ENCODE results near the gene HMGCS2. TPM values are rescaled to one million over a fixed set of nuclear protein-coding genes. Genes with fewer than 3 reads are reported as not detected.

The HMGCS2 gene
- polyA plus RNA-seq (2013, experiment 1 of 2; ENCODE audit: insufficient read length) = not detected
- not detected for polyA plus RNA-seq (2013, experiment 2 of 2; ENCODE audit: insufficient read length)

DNA sequence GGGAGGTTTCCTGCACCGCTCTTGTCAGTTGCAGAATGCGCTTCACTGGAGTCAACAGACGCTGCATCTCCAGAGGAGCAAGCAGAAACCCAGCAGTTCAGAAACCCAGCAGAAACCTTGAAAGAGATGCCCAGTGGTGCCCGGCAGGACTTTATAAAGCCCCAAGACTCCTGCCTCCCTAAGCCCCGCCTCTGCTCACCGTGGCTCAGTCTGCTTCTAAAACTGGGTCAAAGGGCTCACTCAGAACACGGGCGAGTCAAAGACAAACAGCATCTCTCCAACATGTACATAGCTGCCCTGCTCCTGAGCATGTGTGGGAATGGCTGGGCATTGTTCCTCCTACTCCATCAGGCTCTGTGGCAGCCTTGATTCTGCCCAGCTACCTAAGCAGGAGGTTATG lies at the start of gene HMGCS2:
HMGCS2 (minus strand) TSS at position 128 of the 400 bp plus-strand sequence; CDS start at position 67, 61 bp downstream.
- no peak for DNase-seq

DNA sequence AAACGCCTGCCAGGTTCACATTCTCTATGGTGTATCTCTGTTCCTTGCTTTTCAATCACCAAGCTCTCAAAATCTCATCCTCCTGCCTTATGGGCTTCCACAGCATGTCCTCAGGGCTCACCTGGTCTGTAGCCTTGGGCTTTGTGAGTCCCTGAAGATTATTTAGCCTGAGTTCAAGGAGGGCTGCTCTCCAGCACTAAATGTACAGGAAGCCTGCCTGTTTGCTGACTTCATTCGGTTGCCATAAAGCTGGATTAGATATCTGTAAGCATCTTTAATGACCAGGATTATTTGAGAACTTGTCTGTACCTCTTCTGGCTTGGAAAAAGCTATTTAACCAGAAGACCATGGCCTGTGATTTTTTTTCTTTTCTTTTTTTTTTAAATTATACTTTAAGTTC lies 49.5 kb upstream of the HMGCS2 start:
- no peak for DNase-seq

DNA sequence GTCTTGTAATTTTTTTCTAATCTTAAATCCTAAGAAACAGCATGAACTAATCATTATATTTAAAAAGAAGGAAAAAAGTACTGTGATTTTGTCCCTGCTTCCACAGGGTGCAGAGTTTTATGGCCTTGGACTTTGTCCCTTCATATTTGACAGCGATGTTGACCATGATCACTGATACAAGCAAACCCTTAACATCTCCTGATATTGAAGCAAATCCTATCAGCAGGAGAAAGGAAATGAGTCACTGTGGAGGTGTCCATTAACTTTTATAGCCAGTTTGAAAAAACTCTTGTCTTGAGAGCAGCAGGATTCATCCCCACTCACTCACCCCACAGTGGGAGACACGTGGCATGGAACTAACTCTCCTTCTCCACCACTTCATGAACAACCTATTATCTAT lies 47.7 kb upstream of the HMGCS2 start:
- no peak for DNase-seq

DNA sequence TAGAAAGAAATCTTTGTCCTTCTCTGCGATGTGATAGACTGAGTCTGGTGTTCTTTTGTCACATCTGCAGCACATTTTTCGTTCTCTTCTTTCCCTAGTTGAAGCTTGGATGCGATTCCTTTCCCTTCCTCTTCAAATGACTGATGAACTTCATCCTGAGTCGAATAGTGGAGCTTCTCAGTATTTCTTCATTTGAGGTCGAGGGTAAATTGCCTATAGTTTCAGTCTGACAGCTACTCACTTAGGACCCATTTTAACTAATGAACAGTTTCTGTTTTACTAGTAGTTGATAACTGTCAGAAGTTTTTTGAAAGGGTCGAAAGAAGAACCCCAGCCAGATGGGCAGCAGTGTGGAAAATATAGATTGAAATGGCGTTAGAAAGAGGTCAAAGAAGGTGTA lies 47.2 kb upstream of the HMGCS2 start:
- no peak for DNase-seq

DNA sequence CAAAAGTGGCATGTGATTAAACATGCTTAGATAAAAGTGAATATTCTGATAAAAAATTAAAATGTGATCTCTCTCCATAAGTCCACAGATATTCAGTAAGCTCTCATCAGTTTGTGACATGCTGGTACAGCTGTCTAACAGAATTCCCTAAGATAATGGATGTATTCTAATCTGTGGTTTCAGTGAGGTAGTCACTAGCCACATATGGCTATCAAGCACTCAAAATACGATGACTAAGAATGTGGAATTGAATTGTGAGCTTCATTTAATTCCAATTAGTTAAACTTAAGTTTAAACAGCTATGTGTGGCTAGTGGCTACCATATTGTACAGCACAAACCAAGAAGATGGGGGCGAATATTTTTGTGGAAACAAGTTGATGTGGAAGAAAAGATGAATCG lies 46.7 kb upstream of the HMGCS2 start:
- DNase-seq = peak; percentile 74

DNA sequence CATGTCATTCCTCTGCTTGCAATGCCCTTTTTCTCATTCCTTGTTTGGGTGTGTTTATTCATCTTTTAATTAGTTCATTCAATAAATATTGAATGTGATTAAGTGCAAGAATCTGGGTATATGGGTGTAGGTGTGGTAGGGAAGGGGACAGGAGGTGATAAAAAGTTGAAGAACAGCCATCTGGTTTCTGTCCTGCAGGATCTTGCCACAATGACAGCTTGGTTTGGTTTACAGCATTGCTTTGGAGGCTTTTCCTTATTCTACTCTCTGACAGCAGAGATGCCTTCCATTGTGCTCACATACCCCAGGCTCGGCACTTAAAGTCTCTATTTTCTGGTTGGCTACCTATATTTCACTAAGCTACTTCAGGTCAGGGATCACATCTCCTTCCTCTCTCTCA lies 45.6 kb upstream of the HMGCS2 start:
- DNase-seq = no peak

DNA sequence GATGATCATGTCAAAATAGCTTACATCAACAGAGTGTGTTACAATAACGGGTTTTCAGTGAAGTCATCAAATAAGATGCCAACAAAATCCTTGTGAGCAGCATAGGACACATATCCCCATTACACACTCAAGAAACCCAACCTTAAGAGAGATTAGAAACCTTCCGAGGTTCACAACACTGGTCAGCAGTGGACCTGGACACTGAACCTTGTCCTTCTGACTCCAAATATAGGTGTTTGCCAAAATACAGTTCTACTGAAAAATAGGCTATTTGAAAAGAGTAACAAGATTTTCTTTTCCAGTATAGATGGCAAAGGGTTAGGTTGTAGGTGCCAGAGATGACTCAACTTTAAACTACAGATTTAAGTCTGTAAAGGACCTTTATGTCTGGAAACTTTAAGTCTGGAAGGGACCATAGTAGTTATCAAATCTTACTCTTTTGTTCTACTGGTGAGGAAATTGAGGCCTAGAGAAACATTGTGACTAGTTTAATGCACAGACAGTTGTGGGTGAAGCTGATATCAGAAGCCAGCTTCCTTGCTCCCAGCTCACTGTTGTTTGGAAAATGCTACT lies 43.4 kb upstream of the HMGCS2 start:
- DNase-seq = no peak

DNA sequence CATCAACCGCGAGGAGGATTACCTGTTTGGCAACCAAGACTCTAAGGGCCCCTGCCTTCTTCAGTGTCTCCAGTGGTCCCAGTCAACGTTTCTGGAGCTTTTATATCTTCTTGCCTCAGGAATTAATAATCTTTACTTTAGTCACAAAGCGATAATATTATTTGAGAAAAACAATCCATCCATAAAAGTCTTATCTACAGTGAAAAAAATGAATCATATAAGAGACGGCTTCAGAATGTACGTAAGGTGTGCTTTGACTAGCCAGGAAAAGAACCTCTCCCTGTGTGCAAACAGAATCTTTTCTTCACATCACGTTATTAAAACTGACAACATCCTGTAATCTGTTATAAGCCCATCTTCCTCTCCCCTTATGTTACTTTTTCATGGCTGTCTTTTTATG lies 42.7 kb upstream of the HMGCS2 start, which contains the start of gene REG4:
REG4 (minus strand) TSS at position 74 of the 400 bp plus-strand sequence. CDS start 2,691 bp downstream, outside the sequence.
- no peak for DNase-seq

DNA sequence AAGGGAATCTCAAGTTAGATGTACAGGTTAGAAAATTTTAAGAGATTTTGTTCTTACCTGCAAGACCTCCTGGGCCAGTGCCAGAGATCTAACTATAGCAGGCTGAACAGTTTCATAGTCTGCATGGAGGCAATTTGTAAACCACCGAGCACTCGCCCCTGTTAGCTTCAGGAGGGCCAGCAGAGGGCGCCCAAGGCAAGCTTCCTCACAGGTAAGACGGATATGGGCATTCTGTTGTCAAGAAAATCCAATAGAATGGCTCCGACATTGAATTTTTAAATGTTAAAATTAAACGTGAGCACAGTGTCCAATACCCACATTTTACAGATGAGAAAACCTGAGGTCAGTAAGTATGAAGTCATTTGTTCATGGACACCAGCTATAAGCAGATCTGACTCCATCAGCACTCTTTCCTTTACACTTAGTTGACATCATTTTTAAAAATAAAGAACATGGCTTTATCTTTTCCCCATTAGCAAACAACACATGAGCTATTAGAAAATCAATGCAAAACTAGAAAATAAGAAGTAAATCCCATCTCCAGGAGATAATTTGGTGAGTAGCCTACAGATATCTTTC lies 40.4 kb upstream of the HMGCS2 start:
- DNase-seq = peak; percentile 63

DNA sequence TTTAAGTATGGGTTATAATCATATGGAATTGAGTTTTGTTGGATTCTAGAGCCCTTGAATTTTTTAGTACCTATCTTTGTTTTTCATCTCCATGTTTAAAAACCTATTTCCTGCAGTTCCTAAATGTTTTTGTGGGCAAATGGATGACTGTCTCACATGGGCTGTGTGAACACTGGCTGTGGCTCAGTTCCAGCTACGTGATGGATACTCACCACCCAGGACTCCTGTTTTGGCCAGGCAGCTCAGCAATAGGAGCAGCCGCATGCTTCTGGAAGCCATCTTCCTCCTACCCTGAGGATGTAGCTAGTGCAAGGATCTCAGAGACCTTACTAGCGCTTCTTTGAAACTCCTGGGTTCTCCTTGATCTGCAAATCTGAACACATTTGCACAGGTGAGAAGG lies 39.8 kb upstream of the HMGCS2 start:
- peak; percentile 13 for DNase-seq

DNA sequence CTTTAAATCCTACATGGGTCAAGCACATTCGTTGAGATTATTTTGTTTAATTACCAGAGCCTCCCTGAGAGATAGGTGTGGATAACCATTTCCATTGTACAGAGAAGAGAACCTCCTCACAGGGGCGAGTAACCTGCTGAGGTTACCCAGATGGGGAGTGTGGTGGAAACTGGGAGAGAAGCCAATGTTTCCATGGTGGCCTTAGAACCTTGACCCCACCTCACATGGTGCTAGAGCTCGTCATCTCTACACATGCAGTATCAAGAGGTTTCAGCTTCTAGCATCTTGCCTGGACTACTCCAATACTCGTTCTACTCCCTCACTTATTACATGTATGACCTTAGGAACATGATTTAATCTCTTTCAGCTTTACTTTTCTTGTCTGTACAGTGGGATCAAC lies 37.8 kb upstream of the HMGCS2 start:
- DNase-seq = no peak

DNA sequence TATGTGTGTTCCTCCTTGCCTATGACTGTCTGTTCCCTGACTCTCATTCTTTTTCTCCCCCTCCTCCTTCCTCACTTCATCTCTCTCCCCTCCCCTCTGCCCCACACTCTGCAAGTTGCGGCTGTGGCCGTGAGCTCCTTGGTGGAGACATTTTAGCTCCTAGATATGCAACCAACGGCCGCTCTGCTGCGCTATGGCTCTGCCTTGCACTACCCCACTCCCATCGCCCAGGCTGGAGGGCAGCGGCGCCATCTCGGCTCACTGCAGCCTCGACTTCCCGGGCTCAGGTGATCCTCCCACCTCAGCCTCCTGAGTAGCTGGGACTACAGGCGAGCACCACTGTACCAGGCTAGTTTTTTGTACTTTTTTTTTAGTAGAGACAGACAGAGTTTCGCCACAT lies 37.0 kb upstream of the HMGCS2 start:
- no peak for DNase-seq

DNA sequence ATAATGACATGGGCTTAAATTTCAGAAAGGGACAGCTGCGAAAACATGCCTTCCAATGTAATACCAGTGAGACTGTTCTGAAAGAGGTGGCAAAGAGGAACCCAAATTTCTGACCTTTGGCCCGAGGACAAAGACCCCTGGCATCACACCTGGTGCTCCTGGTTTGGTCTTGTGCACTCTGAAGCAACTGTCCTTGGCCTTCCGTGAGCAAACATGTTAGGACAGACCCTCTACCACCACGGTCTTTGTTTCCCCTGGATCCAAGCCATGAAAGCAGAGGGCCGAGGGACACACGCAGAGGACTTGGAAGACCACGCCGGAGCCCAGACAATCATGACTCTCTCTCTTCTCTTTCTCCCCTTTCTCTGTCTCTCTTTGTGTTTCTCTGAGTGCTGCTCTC lies 36.5 kb upstream of the HMGCS2 start:
- no peak for DNase-seq

DNA sequence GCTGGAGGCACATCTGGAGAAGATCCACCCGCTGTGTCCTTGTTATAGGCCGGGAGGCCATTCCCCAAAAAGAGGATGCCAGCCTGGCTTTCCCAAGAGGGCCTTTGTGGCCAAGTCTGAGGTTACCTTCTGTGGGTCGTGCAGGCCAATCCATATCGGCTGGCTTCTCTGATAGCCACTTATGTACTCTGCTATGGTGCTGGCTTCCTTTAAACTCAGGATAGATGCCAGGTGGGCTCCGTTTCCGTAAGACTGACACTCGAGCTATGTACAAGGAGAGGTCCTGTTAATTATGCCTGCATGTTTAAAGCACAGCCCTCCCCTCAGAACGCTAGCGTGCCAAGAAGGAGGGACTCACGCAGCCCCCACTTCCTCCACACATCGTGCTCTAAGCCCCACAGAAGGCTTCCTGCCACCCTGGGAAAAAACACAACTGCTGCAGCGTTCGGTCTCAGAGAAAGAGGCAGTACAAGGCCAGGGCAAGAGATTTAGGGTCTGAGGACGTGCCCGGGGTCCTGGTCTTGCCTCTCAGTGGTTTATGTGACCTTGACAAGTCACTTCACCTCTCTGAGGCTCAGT lies 31.0 kb upstream of the HMGCS2 start:
- no peak for DNase-seq

DNA sequence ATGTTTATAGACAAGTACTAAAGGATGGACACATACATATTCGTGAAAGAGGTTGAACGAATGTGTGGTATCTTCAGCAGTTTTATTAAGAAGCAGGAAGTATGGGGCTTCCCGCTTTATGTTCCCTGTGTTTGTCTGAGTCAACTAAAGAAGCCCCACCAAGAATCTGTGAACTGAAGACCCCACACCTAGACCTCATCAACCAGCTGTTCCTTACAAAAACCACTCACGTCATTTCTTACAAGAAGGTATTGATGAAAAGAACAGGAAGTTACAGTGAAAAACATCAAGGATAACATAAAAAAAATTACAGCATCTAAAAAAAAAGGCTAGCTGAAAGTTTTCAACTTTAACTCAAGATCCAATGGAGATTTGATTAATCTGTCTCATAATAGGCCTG lies 30.3 kb upstream of the HMGCS2 start:
- DNase-seq = no peak

DNA sequence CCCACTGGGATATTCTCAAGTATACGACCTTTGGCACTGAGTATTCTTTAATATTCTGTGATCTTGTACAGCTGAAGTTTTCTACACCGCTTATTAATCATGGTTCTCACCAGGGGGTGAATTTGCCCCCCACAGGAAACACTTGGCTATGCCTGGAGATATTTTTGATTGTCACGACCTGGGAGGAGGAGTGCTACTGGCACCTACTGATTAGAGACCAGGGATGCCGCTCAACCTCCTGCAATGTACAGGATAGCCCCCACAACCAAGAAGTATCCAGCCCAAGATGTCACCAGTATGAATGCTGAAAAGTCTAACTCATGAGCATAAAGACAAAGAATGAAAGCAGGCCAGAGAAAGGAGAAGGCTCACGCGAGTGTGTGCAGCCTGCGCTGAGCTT lies 28.9 kb upstream of the HMGCS2 start:
- DNase-seq = no peak

DNA sequence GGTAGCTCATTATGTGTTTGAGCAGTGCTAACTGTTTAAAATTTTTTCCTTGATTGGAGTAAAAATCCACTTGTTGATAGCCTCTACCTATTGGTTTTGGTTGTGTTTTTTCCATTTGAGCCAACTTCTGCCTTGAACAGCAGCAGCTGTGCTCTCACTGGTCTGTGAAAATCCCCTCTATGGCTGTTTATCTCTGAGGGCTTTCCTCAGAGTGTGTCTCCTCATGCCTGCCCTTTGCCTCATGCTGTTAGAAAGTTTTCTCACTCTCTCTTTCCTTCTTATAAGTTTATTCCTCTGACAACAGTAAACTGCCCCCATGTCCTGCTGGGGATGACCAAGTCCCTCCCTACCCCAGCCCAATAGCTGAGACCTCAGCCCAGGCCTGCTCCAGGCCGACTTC lies 28.5 kb upstream of the HMGCS2 start:
- no peak for DNase-seq

DNA sequence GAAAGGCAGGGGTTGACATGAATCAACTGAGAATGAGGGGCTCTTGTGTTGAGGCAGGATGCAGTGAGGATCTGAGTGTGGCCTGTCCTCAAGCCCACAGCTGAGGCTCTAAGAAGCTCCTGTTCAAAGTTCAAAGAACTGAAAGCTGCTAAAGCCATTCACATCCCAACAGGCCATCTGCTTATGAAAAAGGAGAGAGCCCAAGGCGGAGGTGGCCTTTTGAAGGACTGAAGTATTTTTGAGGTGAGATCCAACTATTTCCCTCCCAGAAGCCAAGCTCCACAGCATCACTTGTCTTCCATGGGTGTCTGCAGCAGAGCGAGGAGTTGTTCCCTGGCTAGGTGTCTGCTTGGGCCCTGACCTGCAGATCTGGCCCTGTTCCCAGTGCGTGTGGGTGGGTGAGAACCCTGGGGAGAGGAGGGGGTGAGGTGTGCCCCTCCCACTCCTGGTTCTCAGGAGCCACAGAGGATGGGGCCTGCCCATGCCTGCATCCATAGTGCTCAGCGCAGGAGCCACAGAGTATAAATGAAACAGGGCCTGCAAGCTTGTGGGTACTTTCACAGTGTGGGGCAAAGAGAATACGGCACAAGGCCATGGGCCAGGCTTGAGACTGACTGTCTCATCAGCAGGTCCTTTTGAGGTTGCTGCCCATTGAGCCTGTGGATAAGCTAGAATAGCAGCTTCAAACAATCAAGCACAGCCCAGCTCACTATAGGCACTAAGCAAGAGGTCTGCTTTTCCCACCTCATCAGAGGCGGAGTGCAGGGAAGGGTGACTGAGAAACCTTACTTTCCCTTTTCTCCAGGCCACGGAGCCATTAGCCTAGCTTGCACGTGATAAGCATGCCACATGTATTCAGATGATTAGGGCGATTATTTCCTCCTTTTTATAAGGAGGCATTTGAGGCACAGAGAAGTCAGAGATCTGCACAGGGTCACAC lies 26.8 kb upstream of the HMGCS2 start:
- no peak for DNase-seq

DNA sequence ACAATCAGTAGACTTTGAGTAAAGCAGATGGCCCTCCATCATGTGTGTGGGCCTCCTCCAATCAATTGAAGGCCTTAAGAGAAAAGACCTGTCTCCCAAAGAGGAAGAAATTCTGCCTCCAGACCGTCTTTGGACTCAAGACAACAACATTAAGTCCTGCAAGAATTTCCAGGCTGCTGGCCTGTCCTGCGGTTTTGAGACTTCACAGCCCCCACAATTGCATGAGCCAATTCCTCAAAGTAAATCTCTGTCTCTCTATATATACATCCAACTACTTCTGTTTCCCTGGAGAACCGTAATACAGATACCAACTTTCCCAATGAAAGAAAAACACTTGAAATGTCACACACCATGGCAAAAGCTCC lies 26.2 kb upstream of the HMGCS2 start:
- DNase-seq = no peak

DNA sequence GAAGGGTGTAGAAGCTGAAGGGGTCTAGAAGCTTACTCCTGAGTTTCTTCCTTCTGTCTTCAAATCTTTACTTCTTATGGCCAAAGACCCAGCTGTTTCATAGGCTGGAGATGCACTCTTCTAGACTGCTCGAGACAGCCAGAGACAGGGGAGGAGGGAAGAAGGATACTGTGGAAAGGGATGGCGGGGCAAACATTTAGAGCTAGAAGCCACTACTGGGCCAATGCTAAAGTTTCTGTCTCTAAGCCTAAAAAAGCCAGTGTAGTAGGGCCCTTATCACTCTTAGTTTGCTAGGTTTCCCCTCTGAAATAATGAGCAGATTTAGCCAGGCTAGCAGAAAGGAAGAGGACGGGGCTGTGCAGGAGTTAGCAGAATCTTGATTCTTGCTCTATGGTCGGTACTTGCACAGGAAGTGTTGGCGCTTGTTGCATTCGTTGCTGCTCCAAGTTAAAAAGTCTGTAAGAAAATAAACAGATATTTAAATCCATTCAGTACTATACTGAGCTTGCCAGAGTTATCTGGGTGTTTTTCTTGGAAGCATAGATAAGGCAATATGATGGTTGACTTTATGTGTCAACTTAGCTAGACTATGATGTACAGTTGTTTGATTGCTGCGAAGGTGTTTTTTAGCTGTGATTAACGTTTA lies 25.6 kb upstream of the HMGCS2 start:
- DNase-seq = no peak

DNA sequence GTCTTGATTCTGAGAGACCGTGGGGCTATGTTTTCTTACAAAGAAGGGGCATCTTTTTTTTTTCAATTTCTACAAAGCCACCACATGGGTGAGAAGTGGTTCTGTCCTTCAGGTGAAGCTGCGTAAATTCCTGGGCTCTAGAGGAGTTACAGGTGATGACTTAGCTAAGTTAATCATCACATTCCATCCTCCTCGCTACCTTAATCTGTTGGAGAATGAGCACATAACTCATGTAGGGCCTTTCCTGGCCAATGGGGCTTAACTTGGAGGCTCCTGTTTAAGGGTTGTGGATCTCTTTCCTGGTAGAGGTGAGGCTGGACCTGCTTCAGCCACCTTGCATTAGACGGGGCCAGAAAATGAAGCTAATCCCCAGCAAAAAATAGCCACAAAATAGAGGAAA lies 22.7 kb upstream of the HMGCS2 start:
- no peak for DNase-seq

DNA sequence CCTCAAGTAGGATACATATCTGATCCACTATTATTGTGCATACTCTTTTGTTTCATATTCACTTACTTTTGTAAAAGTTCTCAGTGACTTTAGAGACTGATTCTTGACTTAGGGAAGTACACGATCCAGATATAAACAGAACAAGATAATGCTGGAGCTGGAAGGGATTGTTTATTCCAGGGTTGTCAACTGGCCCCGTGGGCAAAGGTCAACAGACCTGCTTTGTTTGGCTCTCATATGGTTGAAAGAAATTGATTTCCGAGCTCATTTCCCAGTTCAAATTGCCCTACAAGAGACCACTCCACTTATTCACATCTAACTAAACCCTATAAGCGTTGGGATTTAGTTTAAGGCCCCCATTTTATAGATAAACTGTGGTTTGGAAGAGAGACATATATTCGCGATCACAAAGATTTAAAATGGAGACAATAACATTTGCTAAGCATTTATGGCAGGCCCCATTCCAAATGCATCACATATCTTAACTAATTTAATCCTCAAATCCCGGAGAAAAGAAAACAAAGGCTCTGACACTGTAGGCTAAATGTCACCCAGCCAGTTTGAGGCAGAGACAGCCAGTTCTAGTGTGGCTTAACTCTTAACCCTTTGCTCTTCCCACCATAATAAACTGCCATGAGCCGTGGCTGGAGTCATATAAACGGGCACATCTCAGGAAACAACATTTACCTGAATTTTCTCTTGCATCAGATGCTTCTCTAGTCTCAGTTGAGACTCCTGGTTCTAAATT lies 21.9 kb upstream of the HMGCS2 start:
- DNase-seq = no peak

Measured in fibroblast of skin of abdomen (primary cell).